HG03097 (cell line): Measurements from ENCODE around the gene TMTC1.
"Not testable (repeated sequence)": the region's sequence is repeated elsewhere in the genome, so short reads cannot be mapped to it uniquely, and the experiment has no call there.

ENCODE experiments used
- ATAC-seq: cut with Tn5 transposase; IDR thresholded peaks from one replicate; pipeline ENCODE4 v1.9.1; 2021; ENCODE audit not compliant: unreplicated experiment, low FRiP score

The TMTC1 gene

DNA sequence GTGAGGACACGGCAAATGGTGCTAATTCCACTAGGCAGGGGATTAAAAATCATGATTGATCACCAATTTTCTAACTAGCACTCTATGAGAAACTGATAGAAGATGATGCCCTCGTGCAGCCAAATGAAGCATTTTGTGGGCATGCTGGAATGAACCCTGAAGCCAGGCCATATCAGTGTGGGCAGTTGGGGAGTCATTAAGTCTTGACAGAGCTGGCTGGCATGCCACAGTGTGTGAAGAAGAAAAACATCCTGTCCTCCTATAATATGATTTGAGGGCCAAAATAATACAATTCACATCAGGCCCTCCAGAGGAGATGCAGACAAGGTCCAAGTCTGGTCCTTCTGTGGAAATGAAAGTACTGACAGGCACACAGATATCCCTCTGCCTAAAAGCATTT is 107.1 kb downstream of the TMTC1 start:
- no peak for ATAC-seq

DNA sequence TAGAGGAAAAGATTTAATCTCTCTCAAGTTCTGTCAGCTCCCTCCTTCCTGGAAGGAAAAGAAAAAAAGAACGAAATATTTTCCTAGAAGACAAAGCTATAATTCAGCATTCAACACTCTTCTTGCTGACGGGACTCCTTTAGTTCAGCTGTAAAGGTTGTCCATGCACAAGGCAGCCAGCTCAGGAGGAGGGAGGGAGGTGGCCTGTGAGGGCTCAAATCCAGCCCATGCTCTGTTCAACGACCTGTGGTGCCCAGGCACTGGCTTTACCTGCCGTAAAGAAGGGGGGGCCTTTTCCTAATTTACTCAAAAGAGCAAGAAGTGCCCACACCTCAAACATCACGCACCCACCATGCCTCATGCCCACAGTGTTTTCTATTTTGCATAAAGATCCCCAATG is 109.3 kb downstream of the TMTC1 start:
- ATAC-seq: no peak

DNA sequence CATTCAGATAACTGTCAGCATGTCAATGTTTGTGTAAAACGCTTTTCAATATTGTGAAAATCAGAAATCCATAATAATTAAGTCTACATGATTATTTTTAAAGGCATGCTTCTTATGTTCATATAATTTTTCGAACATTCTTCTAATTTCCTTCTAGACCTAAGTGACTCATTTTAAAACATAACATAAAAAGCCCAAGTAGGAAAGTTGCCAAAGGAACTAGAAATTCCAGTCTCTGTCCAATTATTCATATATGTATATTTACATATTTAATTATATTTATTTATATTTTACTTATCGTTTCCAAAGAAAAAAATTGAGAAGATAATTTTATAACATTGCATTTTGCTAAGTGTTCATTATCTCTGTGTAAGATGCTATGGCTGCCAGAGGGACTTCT is 110.4 kb downstream of the TMTC1 start:
- no peak for ATAC-seq

DNA sequence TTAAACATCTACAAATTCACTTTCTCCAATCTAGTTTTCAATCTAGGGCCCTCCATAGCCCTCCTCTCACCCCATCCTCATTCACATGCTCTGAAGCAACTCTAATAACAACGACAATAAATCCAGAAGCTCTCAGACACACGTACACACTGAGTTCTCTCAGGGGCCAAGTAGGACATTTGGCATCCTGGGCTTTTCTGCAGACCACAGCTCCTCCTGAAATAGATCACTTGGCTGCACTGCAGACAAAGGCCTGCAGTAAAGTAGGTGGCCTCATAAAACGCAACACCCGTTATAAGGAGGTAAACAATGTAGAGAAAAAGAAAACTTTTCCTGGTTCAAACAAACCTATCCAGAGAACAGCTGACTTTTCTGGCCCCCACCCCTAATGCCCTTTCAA is 111.2 kb downstream of the TMTC1 start:
- no peak for ATAC-seq

DNA sequence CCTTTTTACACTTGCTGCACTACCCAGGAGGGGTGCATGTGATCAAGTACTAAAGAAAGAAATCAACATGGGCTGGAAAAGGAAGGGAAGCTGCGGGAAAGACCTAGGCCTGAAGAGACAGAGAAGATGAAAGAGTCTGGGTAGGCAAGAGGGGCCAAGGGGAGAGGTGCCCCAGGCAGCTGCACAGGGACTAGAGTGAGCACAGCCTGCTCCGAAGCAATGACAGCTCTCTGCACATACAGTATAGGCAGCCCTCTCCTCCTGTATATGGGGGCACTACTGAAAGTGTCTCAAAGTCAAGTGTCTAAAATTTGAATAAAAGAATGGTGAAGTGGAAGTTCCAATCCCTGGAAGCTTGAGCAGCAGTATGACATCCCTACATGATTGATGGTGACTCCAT is 112.0 kb downstream of the TMTC1 start:
- no peak for ATAC-seq

DNA sequence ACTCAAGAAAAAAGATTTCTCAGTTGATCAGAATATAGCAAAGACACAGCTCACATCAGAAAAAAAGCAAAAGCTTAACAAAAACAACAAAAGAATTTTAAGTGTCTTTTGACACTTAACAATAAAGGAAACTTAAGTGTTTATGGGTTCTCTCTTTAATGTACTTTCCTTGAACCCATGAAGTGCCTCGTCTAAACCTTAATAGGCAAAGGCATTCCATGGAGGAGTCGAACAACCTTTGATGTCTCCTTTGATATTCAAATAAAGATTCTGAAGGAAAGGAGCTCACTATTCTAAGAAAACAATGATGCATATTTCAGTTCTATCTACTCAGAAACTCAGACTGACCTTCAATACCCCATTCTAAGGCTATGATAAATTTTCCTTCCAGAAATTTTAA is 116.7 kb downstream of the TMTC1 start:
- no peak for ATAC-seq

DNA sequence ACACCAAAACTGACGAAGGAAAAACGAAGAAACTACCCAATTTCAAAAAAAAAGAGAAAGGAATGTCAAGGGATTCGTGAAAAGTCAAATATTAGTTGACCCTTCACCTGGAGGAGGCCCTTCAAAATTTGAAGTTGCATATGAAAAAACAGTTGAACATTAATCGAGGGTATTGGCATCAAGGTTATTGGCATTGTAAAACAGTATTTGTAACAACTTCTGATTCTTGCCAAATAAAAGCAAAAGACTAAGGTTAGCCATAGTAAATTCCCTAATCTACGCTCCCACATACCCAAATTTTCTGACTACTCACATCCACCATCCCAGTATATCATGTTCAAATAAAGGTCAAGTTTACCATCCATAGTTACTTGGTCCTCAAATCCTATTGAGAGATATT is 118.6 kb downstream of the TMTC1 start:
- no peak for ATAC-seq

DNA sequence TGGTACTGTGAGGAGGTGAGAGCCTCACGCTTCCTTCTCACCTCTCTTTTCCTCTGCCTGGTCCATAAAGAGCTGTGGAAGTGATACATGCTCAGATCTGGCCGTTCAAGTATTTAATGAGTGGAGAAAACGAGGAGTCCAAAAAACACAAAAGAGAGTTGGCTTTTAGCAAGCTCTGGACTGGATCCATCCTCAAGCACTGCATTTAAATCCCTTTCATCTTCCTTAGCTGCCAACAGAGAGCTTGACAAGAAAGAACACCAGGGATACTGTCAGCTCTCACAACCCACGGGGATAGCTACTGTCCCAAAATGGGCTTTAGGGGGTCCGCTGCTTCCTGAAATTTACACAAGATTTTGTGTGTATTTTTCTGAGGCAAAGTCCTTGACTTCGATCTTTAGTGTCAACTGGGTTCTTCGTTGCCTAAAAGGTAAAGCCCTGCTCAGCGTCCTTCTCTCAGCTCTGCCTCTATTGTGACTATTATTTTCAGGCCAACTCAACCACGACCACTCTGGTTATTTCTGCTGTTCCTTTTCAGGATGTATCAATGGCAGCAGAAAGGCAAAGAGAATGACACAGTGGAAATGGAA is 120.9 kb downstream of the TMTC1 start:
- ATAC-seq: no peak

DNA sequence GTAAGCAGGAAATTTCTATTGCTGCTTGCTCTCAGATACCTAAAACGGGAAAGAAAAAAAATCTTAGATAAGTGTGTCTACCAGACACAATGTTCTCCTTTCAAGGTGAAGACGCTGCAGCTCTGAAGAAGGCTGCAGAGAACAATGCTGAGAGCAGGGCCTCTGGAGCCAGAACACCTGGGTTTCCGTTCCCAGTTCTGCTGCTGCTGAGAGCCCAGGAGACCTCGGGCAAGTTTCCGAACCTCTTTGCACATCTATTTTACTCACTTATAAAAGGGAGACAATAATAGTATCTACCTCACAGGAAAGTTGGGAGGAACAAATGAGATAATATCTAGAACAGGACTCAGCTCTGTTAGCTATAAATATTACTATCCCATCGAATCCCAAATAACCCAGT is 122.9 kb downstream of the TMTC1 start:
- ATAC-seq: no peak

DNA sequence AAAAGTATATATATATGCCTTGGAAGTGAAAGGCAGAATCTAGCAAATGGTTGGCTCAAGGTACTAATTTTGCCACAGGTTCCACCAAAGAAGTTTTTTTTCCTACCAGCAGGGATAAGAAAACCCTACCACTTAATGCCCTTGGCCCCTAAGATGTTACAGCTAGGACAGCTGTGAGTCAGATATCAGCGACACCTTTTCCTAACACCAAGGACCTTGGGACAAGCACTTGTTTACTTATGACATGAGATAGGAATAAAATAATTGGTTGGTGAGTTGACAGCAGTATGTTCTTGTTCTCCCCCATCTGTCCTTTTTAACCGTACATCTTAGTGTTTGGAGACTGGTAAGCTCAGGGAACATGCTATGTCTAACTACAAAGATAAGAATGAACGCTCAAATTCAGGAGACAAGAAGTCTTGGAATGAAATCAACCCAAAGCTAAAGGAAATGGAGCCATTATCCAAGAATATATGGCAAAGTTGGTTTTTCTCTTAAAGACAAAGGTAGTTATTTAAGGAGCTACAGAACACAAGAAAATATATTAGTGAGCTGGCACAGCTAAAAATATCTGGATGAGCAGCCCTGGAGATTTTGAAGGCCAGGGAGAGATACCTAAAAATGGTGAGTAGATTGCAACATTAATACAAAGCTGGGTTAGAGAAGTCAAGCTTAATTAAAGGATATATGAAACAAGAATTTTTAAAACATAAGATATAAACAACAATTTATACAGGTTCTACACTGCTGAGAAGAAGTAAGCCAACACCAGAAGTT is 126.8 kb downstream of the TMTC1 start:
- ATAC-seq: no peak

DNA sequence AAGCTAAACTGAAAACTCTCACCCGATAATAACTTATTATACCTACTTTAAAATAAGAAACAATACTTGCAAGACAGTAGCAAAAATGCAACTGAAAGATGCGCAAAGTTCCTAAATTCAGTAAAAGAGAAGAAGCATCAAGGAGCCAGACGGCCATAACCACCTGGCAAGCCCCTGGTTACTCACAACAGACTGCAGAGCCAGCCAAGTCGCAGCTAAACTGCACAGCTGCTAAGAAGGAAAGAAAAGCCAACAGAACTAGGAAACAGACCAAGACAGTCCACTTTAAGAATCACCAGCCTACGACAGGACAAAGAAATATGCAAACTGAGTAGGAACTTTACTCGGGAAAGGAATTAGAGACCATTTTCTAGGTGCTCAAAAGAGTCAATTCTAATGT is 127.9 kb downstream of the TMTC1 start:
- no peak for ATAC-seq

DNA sequence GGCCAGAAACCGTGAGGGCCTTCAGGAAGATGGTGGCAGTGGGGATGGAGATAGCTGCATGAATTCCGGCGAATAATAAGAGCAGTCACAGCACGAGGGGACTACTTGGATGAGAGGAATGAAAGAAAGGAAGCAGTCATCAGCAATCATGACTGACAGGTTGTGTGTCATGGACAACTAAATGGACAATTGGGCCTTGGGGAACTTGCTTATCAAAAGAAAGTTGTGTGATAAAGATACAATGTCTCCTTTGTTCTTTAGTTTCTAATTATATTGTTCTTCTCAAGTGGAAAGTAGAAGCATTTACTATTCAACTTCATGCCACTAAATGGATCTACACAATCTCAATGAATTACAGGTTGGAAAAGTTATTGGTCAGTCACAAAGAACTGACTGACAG is 130.5 kb downstream of the TMTC1 start:
- no peak for ATAC-seq

DNA sequence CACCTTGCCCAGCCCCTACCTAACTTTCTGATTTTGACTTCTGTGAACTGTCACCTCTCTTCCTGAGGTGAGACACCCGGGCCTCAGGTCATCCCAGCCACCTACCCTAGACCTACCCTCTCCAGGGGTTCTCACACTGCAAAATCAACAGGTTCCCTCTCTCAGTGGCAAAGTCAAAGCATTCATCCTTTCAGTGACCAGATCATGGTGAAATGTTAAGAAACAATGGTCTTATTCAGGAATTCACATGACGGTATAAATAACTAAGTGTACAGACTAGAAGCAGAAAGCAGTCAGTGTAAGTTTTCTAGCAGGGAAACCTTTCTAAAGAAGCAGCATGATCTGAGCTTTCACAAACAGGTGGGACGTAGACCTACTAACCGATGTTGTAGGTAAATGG is 133.4 kb downstream of the TMTC1 start:
- ATAC-seq: no peak

DNA sequence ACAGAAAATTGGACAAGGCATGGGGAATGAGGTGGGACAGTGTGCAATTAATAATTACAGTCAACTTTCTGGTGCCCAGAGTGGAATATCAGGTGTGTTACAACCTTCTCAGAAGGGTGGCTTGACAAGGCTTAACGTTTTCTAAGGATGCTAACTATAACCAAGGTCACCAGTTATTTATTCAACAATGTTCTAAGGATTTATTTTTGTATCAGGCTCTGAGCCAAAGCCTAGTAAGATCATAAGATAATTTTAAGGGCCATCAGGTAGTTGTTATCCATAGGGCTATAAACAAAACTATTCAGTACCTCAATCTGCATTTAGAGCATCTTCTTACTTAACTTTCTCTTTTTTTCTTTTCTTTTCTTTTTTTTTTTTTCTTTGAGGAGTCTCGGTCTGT is 134.0 kb downstream of the TMTC1 start:
- ATAC-seq: no peak

DNA sequence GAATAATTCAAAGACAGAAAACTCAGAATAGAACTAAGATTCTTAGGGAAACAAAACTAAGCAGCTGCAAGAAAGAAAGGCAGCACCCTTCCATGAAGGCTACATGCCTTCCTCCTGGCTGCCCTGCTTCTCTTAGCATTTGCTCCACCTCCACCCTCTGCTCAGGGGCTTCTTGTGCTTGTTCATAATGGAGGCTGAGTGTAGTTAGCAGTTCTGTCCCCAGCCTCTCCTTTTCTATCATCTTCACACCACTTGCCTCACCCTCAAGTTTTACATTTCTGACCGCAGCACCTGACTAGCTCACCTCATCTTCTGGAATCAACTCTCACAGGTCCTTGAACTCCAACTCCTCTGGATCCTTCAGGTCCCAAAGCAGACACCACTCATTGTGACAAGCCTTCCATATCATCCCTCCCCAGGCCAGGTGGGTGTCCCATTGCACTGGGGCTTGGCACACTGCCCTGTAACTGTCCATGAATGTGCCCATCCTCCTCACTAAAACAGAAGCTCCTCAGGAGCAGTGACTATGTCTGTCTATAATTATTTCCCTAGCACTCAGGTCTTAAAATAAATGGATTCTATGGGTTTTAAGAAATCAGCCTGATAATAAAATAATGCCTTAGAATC is 139.1 kb downstream of the TMTC1 start:
- ATAC-seq: no peak

DNA sequence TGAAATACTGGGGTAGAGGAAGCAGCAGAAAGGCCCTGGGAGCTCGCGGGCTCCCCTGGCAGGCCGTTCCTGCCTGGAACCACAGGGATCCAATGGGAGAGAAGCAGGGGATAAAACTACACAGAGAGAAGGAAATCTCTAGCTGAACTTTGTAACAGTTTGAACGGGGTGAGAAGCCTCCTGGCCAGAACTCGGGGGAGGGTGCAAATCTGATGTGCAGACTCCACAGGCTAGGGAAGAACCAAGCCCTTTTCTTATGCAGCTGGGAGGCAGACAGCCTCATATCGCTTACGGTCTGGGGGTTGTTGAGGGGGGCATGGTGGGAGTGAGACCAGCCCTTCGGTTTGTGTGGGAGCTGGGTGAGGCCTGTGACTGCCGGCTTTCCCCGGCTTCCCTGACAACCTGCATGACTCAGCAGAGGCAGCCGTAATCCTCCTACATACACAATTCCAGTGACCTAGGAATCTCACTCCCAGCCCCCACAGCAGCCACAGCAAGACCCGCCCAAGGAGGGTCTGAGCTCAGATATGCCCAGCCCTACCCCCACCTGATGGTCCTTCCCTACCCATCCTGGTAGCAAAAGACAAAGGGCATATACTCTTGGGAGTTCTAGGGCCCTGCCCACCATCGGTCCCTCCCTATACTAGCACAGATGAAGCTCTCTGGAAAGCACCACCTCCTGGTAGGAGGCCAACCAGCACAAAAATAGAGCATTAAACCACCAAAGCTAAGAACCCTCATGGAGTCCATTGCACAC is 143.0 kb downstream of the TMTC1 start:
- ATAC-seq: no peak

DNA sequence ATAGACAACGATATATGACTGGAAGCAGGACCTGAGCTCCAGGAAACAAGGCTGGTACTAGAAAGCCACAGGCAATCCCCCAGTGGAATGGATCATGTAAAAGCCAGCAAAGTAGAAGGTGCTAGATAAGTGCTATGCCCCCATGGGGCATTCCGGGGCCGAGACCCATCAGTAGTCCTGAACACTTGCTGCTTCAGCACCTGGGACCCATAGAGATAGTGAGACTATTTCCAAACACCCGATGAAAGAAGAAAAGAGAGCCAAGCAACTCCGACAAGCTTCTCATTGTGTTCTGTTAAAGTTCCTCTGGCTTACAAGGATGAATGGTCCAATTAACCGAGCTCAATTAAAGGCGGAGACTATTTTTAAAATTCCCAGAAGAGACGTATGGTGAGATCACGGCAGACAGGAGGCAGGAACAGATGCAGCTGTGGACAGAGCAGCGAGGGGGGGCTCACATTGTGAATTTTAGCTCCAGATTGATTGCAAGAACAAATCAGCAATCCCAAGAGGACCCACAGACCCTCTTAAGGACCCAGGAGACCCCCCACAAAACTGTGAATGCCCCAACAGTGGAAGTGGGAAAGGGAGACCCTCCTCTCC is 143.7 kb downstream of the TMTC1 start:
- no peak for ATAC-seq

DNA sequence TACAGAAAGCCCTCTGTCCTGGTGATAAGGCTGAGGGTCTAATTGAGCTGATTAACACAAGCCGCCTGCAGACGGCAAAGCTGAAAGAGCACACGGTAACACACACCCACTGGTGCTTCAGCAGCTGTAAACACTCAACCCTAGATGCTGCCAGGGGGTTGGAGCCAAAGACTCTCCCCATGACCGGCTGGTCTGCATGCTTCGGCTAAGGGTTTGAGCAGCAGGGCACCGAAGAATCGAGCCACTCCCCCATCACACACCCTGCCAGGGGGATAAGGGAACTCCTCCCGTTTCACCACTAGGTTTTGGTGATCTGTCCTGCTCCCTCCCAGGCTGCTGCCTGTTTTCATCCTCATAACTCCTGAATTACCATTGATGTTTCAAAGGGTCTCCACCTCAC is 145.2 kb downstream of the TMTC1 start:
- no peak for ATAC-seq

DNA sequence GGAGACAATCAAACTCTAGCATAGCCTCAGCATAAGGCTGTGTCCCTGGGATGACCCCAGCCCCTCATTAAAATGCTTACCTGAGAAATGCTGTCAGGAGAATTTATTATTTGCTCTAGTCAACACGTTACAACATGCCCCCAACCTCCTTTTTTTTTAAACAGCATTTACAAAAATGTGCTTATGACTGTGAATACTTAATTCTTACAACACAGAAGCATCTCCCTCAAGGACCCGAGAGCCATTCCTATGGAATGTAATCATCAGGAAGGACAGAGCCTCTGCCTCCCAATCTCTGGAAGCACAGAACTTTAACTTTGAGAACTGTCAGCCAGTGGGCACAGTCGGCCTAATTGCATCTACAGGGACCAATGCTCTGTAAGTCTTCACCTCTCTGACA is 149.7 kb downstream of the TMTC1 start:
- no peak for ATAC-seq

DNA sequence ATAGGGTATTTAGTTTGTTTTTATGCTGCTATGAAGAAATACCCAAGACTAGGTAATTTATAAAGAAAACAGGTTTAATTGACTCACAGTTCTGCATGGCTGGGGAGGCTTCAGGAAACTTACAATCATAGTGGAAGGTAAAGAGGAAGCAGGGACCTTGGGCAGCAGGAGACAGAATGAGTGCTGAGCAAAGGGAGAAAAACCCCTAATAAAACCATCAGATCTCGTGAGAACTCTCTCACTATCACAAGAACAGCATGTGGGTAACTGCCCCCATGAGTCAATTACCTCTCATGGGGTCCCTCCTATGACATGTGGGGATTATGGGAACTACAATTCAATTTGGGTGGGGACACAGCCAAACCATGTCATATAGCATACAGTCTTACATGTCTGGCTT is 153.6 kb downstream of the TMTC1 start:
- ATAC-seq: not testable (repeated sequence)

DNA sequence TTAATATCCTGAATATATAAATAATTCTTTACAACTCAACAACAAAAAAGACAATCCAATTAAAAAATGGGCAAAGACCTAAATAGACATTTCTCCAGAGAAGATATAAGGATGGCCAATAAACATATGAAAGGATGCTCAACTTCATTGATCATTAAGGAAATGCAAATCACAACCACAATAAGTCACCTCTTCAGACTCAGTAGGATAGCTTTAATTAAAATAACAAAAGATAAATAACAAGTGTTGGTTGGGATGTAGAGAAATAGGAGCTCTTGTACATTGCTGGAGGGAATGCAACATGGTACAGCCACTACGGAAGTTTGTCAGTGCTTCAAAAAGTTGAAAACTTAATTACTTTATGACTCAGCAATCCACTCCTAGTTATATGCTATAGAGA is 156.5 kb downstream of the TMTC1 start:
- no peak for ATAC-seq
